Endothelial cell of umbilical vein (primary cell): ENCODE results near the gene DYNLT5. TPM values are rescaled to one million over a fixed set of nuclear protein-coding genes. Genes with fewer than 3 reads are reported as not detected.

ENCODE experiments used
- BruUV-seq: library from RNA; stranded (reverse); fragments of 400-500 nt; replicated peaks from 2 replicates; lab custom pipeline; 2021; lab: Mats Ljungman, UMichigan
- CTCF ChIA-PET: fragments of 300-600, 350-600 bp; sonication (Branson Sonifier 250); formaldehyde crosslinking; loops from one replicate; lab custom pipeline; 2021; ENCODE audit warnings: antibody characterized with exemption, inconsistent platforms; lab: Charles Lee
- POLR2A ChIA-PET: fragments of 300-600, 350-600 bp; sonication (Branson Sonifier 250); formaldehyde crosslinking; loops from one replicate; lab custom pipeline; 2021; ENCODE audit warnings: antibody characterized with exemption, inconsistent platforms; lab: Charles Lee
- DNase-seq: peaks from one replicate; pipeline ENCODE4 v3.0.0-alpha.2; 2011; ENCODE audit warnings: low read depth, low spot score
- FAIRE-seq: peaks from 2 replicates; lab custom pipeline; 2011; peaks lifted over from hg19 to GRCh38; lab: Jason Lieb, UNC
- H2AFZ ChIP-seq: 2 replicates; pipeline ENCODE4 v1.6.0; 2012; ENCODE audit warnings: low read depth, low read length, control low read depth, inconsistent platforms
- H3K27ac ChIP-seq: 2 replicates; pipeline ENCODE4 v1.5.1; 2011; ENCODE audit warnings: low read depth, mild to moderate bottlenecking, control low read depth, low read length, moderate library complexity; ENCODE audit not compliant: insufficient read depth
- H3K27me3 ChIP-seq, 2 experiments: 2 replicates each; pipeline versions ENCODE4 v1.6.0 to v1.6.1; 2011; ENCODE audit warnings: low read length in 2 of 2, mixed read lengths in 1 of 2; ENCODE audit not compliant: control insufficient read depth in 2 of 2, insufficient read depth in 2 of 2
- H3K36me3 ChIP-seq, 2 experiments: 2 replicates in 1 of 2; 3 replicates in 1 of 2; pipeline ENCODE4 v1.5.1; 2011; ENCODE audit warnings: low read length in 2 of 2, mild to moderate bottlenecking in 1 of 2, moderate library complexity in 1 of 2; ENCODE audit not compliant: control insufficient read depth in 2 of 2, insufficient read depth in 2 of 2; ENCODE audit errors: extremely low read depth in 1 of 2
- H3K4me1 ChIP-seq: 3 replicates; pipeline ENCODE4 v1.5.1; 2011; ENCODE audit warnings: mild to moderate bottlenecking, low read length; ENCODE audit not compliant: control insufficient read depth, insufficient read depth; ENCODE audit errors: extremely low read depth
- H3K4me2 ChIP-seq: 2 replicates; pipeline ENCODE4 v1.6.1; 2011; ENCODE audit warnings: low read length, control low read depth, mixed read lengths; ENCODE audit not compliant: insufficient read depth
- H3K4me3 ChIP-seq, 3 experiments: fragments of 200-600 bp in 1 of 3; sonication (generic), shearing (Covaris generic) in 1 of 3; replicated peaks in 1 of 3; 2 replicates each; pipeline ENCODE4 v1.5.1; 2011 to 2016; ENCODE audit warnings: control low read depth in 3 of 3, low read length in 3 of 3, mild to moderate bottlenecking in 2 of 3, inconsistent platforms in 1 of 3, low read depth in 1 of 3, moderate library complexity in 1 of 3; ENCODE audit not compliant: insufficient read depth in 1 of 3
- H3K79me2 ChIP-seq: 2 replicates; pipeline ENCODE4 v1.6.0; 2012; ENCODE audit warnings: low read length, inconsistent platforms; ENCODE audit not compliant: control insufficient read depth, insufficient read depth
- H3K9ac ChIP-seq: replicated peaks from 2 replicates; pipeline ENCODE3; 2011; ENCODE audit warnings: low read length, control low read depth; ENCODE audit not compliant: insufficient read depth; ENCODE audit errors: extremely low read depth
- H3K9me1 ChIP-seq: replicated peaks from 3 replicates; pipeline ENCODE4 v1.6.0; 2011; ENCODE audit warnings: mild to moderate bottlenecking, low read length; ENCODE audit not compliant: control insufficient read depth, insufficient read depth; ENCODE audit errors: extremely low read depth
- H3K9me3 ChIP-seq: replicated peaks from 2 replicates; pipeline ENCODE4 v1.5.1; 2012; ENCODE audit warnings: low read length, inconsistent platforms; ENCODE audit not compliant: control insufficient read depth, insufficient read depth
- H4K20me1 ChIP-seq: replicated peaks from 2 replicates; pipeline ENCODE3; 2011; ENCODE audit warnings: mild to moderate bottlenecking, low read length; ENCODE audit not compliant: control insufficient read depth, insufficient read depth; ENCODE audit errors: extremely low read depth
- CTCF ChIP-seq, 2 donors: IDR thresholded peaks; 1 replicate in 1 of 2; 2 replicates in 1 of 2; pipeline ENCODE4 v1.5.1; 2011; ENCODE audit warnings: low read length in 2 of 2, mild to moderate bottlenecking in 2 of 2, moderate library complexity in 2 of 2, control low read depth in 1 of 2, inconsistent platforms in 1 of 2, low read depth in 1 of 2; ENCODE audit not compliant: insufficient read depth in 1 of 2; ENCODE audit errors: extremely low read depth in 1 of 2
- EZH2 ChIP-seq: IDR thresholded peaks from 2 replicates; pipeline ENCODE4 v1.6.1; 2012; ENCODE audit warnings: borderline replicate concordance, low read depth, mild to moderate bottlenecking, moderate library complexity, low read length, inconsistent platforms; ENCODE audit not compliant: severe bottlenecking
- FOS ChIP-seq: IDR thresholded peaks from 2 replicates; pipeline ENCODE4 v1.6.1; 2011; ENCODE audit warnings: mild to moderate bottlenecking, low read length, moderate library complexity, borderline replicate concordance; ENCODE audit not compliant: insufficient read depth
- GATA2 ChIP-seq: IDR thresholded peaks from 2 replicates; pipeline ENCODE4 v1.7.0; 2011; ENCODE audit warnings: low read depth, mild to moderate bottlenecking, moderate library complexity, mixed read lengths, low read length; ENCODE audit not compliant: insufficient read length, insufficient read depth
- JUN ChIP-seq: IDR thresholded peaks from 2 replicates; pipeline ENCODE4 v1.6.1; 2011; ENCODE audit warnings: borderline replicate concordance, low read depth; ENCODE audit not compliant: insufficient read length, insufficient read depth
- MAX ChIP-seq: IDR thresholded peaks from 2 replicates; pipeline ENCODE4 v1.6.1; 2011; ENCODE audit not compliant: insufficient read depth, insufficient read length
- MYC ChIP-seq: IDR thresholded peaks from one replicate; pipeline ENCODE4 v1.6.1; 2011; ENCODE audit warnings: mild to moderate bottlenecking, low read depth, low read length
- POLR2A ChIP-seq: IDR thresholded peaks from 2 replicates; pipeline ENCODE4 v1.6.1; 2012; ENCODE audit warnings: low read depth, mild to moderate bottlenecking, control low read depth, low read length
- POLR2AphosphoS5 ChIP-seq: IDR thresholded peaks from 2 replicates; pipeline ENCODE4 v1.6.1; 2012; ENCODE audit warnings: low read depth, mild to moderate bottlenecking, control low read depth, low read length, moderate library complexity; ENCODE audit not compliant: insufficient read depth
- dilution Hi-C: fragments of 300-500 bp; cut with MboI; formaldehyde crosslinking; loops from one replicate; pipeline ENCODE4 v1.15.0; 2019; ENCODE audit warnings: low sequenced_read_pairs; ENCODE audit not compliant: extremely low pct_ligation_motif_present
- intact Hi-C: fragments of 100-400 bp; cut with micrococcal nuclease; formaldehyde crosslinking; loops from one replicate; pipeline ENCODE4 v1.10.0; 2022
- polyA plus RNA-seq, 4 experiments: library from polyadenylated mRNA; depleted of rRNA in 3 of 4; stranded (reverse) in 3 of 4; unstranded in 1 of 4; fragments of >200 nt; gene quantifications; 2 replicates each; pipeline versions ENCODE4 v1.2.1 to v1.2.3, GENCODE V29; 2011 to 2012; ENCODE audit warnings: missing spikeins in 1 of 4
- total RNA-seq: library from RNA; stranded (reverse); gene quantifications from 2 replicates; pipeline ENCODE4 v1.2.3, GENCODE V29; 2021

Gene DYNLT5
- total and polyA plus RNA-seq, 2 donors (not counting 3 experiments of a cell fraction or from before 2014, with no cell fraction given) = 4.0 to 4.5 TPM

DNA sequence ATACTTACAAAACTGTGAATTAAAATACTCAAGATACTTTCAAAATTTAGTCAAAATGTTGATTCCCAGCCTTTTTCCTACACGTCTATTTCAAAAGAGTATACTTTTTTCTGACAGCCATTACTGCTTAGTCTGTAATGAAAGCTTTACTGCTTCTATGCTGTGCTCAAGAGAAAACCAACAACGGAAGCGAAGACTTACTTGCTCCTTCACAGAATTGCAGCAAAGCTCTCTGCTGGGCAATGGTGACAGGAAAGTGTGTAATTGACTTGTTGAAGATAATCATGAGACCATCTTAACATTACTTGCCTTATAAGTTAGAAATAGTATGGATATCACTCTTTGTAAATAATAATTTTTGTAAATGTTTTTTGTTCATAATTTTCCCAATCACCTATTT is 1.7 kb upstream of the DYNLT5 start:
- no peak overlapping the region for H3K4me3 ChIP-seq
- H3K27me3 ChIP-seq = no peaks in the 10 kb centered on the region
- no peaks in the 10 kb centered on the region for H3K9me1 ChIP-seq
- H4K20me1 ChIP-seq = no peaks in the 10 kb centered on the region
- H3K9ac ChIP-seq = no peak overlapping the region
- TF ChIP-seq FOS (no peak), CTCF (IDR thresholded peaks at IDR 0.05; ENCODE audit: extremely low read depth in 1 of 2, insufficient read depth in 1 of 2, low read depth in 1 of 2, low read length in 2 of 2) (no peak), MAX (no peak), POLR2A (no peak), EZH2 (no peak), JUN (no peak), POLR2AphosphoS5 (no peak), GATA2 (no peak), MYC (no peak)
- CTCF ChIA-PET = interaction anchor here (1.1 to 2.5 kb wide), 4 partner anchors 13 to 207 kb away, joined by 3 to 14 read pairs (median 5); no protein-coding TSS in a partner anchor
- FAIRE-seq = no peak
- intact Hi-C loops = loop anchor here (10.0 kb wide), 1 partner anchor 796 kb away; no protein-coding TSS in a partner anchor
- dilution Hi-C loops = no loop called here
- H2AFZ ChIP-seq = no peak overlapping the region
- H3K79me2 ChIP-seq = no peaks in the 10 kb centered on the region
- peaks cover 26% of the 10 kb centered on the region for H3K4me1 ChIP-seq
- no peaks in the 10 kb centered on the region for H3K36me3 ChIP-seq
- no TSS peak for BruUV-seq
- H3K4me2 ChIP-seq = no peak overlapping the region
- no peak overlapping the region for H3K27ac ChIP-seq
- H3K9me3 ChIP-seq = no peaks in the 10 kb centered on the region
- POLR2A ChIA-PET = no interaction called here
- DNase-seq = peak; percentile 10
